Activated naive CD8-positive, alpha-beta T cell treated with anti-CD3 and anti-CD28 coated beads, Interleukin-2, amount 10 ng/mL, durations not matched to agents 7 days and 5 days (primary cell): Measurements from ENCODE around the gene LEFTY2. TPM values are rescaled to one million over a fixed set of nuclear protein-coding genes. Genes with fewer than 3 reads are reported as not detected.
"Not testable (repeated sequence)": the region's sequence is repeated elsewhere in the genome, so short reads cannot be mapped to it uniquely, and the experiment has no call there.

Experiments
- ATAC-seq: fragments of 150-1000 bp; cut with Tn5 transposase; one replicate; pipeline ENCODE4 v1.10.0; 2021; ENCODE audit warnings: low read depth, moderate library complexity
- POLR2A ChIA-PET: fragments of 350-600 bp; sonication (Branson Sonifier 250); formaldehyde crosslinking; loops from one replicate; lab custom pipeline; 2021; ENCODE audit warnings: antibody characterized with exemption; lab: Charles Lee
- DNase-seq: peaks from one replicate; pipeline ENCODE4 v3.0.0; 2021
- H3K27ac Mint-ChIP-seq: one replicate; pipeline ENCODE4 v1.8.0; 2022; ENCODE audit warnings: mild to moderate bottlenecking, mixed read lengths
- H3K27me3 Mint-ChIP-seq: one replicate; pipeline ENCODE4 v1.8.0; 2022; ENCODE audit warnings: mild to moderate bottlenecking, moderate library complexity, mixed read lengths
- H3K36me3 Mint-ChIP-seq: one replicate; pipeline ENCODE4 v1.8.0; 2021; ENCODE audit warnings: mild to moderate bottlenecking, mixed read lengths
- H3K4me1 Mint-ChIP-seq: one replicate; pipeline ENCODE4 v1.8.0; 2021; ENCODE audit warnings: mixed read lengths
- H3K4me3 Mint-ChIP-seq: one replicate; pipeline ENCODE4 v1.8.0; 2022; ENCODE audit warnings: mild to moderate bottlenecking, moderate library complexity, mixed read lengths
- H3K9me3 Mint-ChIP-seq: one replicate; pipeline ENCODE4 v1.8.0; 2021; ENCODE audit warnings: mixed read lengths
- total RNA-seq, 2 experiments: library from RNA; stranded (reverse); gene quantifications; one replicate each; pipeline ENCODE4 v1.2.3, GENCODE V29; 2021

The LEFTY2 gene
- total RNA-seq, 2 experiments from 2014 or later: not detected

- H3K36me3 Mint-ChIP-seq, H3K4me3 Mint-ChIP-seq, H3K4me1 Mint-ChIP-seq, H3K27ac Mint-ChIP-seq, H3K9me3 Mint-ChIP-seq, H3K27me3 Mint-ChIP-seq, DNase-seq, ATAC-seq, POLR2A ChIA-PET: not testable (repeated sequence)
Measured at GRCh38 chr1:225969751-225970150, 28.7 kb upstream of the LEFTY2 start.

GRCh38 chr1:225965231-225965630 lies 24.2 kb upstream of the LEFTY2 start:
- Mint-ChIP-seq H3K27ac (no peak overlapping the region), H3K36me3 (no peaks in the 10 kb centered on the region), H3K4me3 (no peak overlapping the region), H3K4me1 (peaks cover 2% of the 10 kb centered on the region), H3K9me3 (no peaks in the 10 kb centered on the region), H3K27me3 (peaks cover 3% of the 10 kb centered on the region)
- no peak for DNase-seq
- POLR2A ChIA-PET: no interaction called here
- ATAC-seq: no peak

DNA sequence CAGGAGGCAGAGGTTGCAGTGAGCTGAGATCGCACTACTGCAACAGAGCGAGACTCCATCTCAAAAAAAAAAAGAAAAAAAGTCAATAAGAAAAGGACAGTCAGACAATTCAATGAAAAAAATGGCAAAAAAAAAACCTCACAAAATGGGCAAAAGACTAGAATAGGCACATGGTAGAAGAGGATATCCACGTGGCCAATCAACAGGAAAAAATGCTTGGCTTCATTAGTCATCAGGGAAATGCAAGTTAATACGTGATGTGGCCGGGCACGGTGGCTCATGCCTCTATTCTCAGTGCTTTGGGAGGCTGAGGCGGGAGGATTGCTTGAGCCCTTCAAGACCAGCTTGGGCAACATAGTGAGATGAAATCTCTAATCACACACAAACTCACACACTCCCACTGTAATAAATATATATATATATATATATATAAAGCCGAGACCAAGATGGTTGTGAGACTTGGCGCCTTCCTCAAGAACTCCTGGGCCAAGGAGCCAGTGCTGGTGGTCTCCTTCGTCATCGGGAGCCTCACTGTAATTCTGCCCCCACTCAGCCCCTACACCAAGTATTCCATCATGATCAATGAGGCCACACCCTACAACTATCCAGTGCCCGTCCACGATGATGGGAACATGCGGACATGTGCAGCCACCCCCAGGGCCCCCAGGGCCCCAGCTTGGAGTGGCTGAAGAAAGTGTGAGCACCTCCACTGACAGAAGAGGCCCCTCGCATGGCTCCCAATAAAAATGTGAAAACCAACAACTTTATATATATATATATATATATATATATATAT lies 22.9 kb upstream of the LEFTY2 start:
- no peak overlapping the region for H3K27ac Mint-ChIP-seq
- H3K4me1 Mint-ChIP-seq: peaks cover 4% of the 10 kb centered on the region
- POLR2A ChIA-PET: no interaction called here
- H3K4me3 Mint-ChIP-seq: no peak overlapping the region
- DNase-seq (no peak), ATAC-seq (no peak)
- H3K36me3 Mint-ChIP-seq: no peaks in the 10 kb centered on the region
- no peaks in the 10 kb centered on the region for H3K9me3 Mint-ChIP-seq
- H3K27me3 Mint-ChIP-seq: peaks cover 8% of the 10 kb centered on the region

GRCh38 chr1:225962440-225962975 lies 21.5 kb upstream of the LEFTY2 start:
- no peak overlapping the region for H3K4me3 Mint-ChIP-seq
- peak; percentile 76 for ATAC-seq
- DNase-seq: peak; percentile 81
- no peak overlapping the region for H3K27ac Mint-ChIP-seq
- no peaks in the 10 kb centered on the region for H3K36me3 Mint-ChIP-seq
- no peaks in the 10 kb centered on the region for H3K9me3 Mint-ChIP-seq
- peaks cover 4% of the 10 kb centered on the region for H3K4me1 Mint-ChIP-seq
- peaks cover 8% of the 10 kb centered on the region for H3K27me3 Mint-ChIP-seq
- POLR2A ChIA-PET: interaction anchor here (0.8 kb wide), 1 partner anchor 17 kb away, joined by 3 read pairs; no protein-coding TSS in a partner anchor

GRCh38 chr1:225961659-225962439 lies 20.8 kb upstream of the LEFTY2 start:
- Mint-ChIP-seq H3K27ac (no peak overlapping the region), H3K36me3 (no peaks in the 10 kb centered on the region), H3K4me1 (peaks cover 4% of the 10 kb centered on the region), H3K27me3 (peaks cover 8% of the 10 kb centered on the region), H3K9me3 (no peaks in the 10 kb centered on the region), H3K4me3 (no peak overlapping the region)
- POLR2A ChIA-PET: interaction anchor here (0.7 to 0.8 kb wide), 2 partner anchors 16 to 152 kb away, joined by 3 read pairs; partner anchors contain the start of gene EPHX1
- ATAC-seq (no peak), DNase-seq (no peak)

DNA sequence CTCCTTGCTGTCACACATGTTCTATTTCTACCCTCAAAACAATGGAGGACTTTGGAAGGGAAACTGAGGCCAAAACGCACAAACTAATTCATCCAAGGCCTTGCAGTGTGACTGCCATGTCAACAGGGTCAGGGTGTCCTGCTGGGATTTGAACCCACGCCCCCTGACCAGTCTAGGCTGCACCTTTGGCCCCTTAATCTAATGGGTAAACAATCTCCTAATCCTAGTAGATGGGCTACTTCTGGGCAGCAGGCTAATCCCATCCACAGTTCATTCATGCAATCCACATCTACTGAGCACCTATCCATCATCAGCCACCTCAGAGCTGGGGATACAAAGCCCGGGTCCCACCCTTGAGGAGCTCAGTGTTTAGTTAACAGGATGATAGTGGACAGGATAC lies 17.0 kb upstream of the LEFTY2 start:
- Mint-ChIP-seq H3K27me3 (peaks cover 12% of the 10 kb centered on the region), H3K4me3 (no peak overlapping the region), H3K4me1 (peaks cover 4% of the 10 kb centered on the region), H3K9me3 (no peaks in the 10 kb centered on the region), H3K36me3 (no peaks in the 10 kb centered on the region), H3K27ac (no peak overlapping the region)
- ATAC-seq (no peak), DNase-seq (no peak)
- POLR2A ChIA-PET: no interaction called here

GRCh38 chr1:225954753-225955152 lies 13.7 kb upstream of the LEFTY2 start:
- Mint-ChIP-seq H3K36me3 (no peaks in the 10 kb centered on the region), H3K27ac (no peak overlapping the region), H3K4me1 (peaks cover 2% of the 10 kb centered on the region), H3K4me3 (no peak overlapping the region), H3K27me3 (peaks cover 25% of the 10 kb centered on the region), H3K9me3 (no peaks in the 10 kb centered on the region)
- POLR2A ChIA-PET: no interaction called here
- DNase-seq: no peak
- ATAC-seq: no peak

DNA sequence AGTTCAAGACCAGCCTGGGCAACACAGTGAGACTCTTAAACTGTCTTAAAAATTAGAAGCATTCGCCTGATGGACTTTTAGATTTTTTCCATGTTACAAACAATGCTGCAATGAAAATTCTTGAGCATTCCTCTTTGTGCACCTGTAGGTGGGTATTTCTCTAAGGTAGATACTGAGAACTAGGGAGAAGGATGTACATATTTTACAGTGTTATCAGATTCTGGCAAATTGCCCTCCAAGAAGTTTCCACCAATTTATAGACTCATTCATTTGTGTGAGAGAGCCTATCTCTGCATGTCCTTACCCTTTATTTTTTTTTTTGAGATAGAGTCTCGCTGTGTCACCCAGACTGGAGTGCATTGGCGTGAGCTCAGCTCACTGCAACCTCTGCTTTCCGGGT lies 12.3 kb upstream of the LEFTY2 start:
- H3K9me3 Mint-ChIP-seq: no peaks in the 10 kb centered on the region
- H3K4me3 Mint-ChIP-seq: no peak overlapping the region
- H3K27ac Mint-ChIP-seq: no peak overlapping the region
- ATAC-seq (no peak), DNase-seq (no peak)
- POLR2A ChIA-PET: no interaction called here
- no peaks in the 10 kb centered on the region for H3K4me1 Mint-ChIP-seq
- peaks cover 24% of the 10 kb centered on the region for H3K27me3 Mint-ChIP-seq
- no peaks in the 10 kb centered on the region for H3K36me3 Mint-ChIP-seq

- no peak for DNase-seq
- Mint-ChIP-seq H3K36me3 (no peaks in the 10 kb centered on the region), H3K4me1 (no peaks in the 10 kb centered on the region), H3K27me3 (peaks cover 25% of the 10 kb centered on the region), H3K4me3 (no peak overlapping the region), H3K9me3 (no peaks in the 10 kb centered on the region), H3K27ac (no peak overlapping the region)
- ATAC-seq: no peak
- POLR2A ChIA-PET: no interaction called here
Measured at GRCh38 chr1:225950905-225951497, 10.0 kb upstream of the LEFTY2 start.

- DNase-seq (no peak), ATAC-seq (no peak)
- Mint-ChIP-seq H3K27ac (no peak overlapping the region), H3K9me3 (no peaks in the 10 kb centered on the region), H3K27me3 (peaks cover 26% of the 10 kb centered on the region), H3K4me3 (no peak overlapping the region), H3K36me3 (no peaks in the 10 kb centered on the region), H3K4me1 (peaks cover 12% of the 10 kb centered on the region)
- POLR2A ChIA-PET: no interaction called here
Measured at GRCh38 chr1:225949041-225949440, 8.0 kb upstream of the LEFTY2 start.

DNA sequence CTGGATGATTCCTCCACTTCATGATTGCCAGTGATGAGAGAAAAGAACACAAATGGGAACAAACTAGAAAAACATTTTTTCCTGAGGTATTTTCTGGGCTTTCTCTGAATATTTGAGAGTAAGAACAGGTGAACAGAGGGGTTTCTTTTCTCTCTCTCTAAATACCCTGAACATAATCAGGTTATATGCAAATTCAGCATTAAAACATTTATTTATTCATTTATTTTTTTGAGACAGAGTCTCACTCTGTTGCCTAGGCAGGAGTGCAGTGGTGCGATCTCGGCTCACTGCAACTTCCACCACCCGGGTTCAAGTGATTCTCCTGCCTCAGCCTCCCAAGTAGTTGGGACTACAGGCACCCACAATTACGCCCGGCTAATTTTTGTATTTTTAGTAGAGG lies 5.8 kb upstream of the LEFTY2 start:
- POLR2A ChIA-PET: no interaction called here
- Mint-ChIP-seq H3K36me3 (no peaks in the 10 kb centered on the region), H3K4me3 (no peak overlapping the region), H3K27ac (no peak overlapping the region), H3K9me3 (no peaks in the 10 kb centered on the region), H3K27me3 (peaks cover 15% of the 10 kb centered on the region), H3K4me1 (peaks cover 15% of the 10 kb centered on the region)
- DNase-seq (no peak), ATAC-seq (no peak)

GRCh38 chr1:225946082-225946620 lies 5.1 kb upstream of the LEFTY2 start:
- ATAC-seq (no peak), DNase-seq (no peak)
- Mint-ChIP-seq H3K4me1 (peaks cover 18% of the 10 kb centered on the region), H3K36me3 (no peaks in the 10 kb centered on the region), H3K27ac (no peak overlapping the region), H3K9me3 (no peaks in the 10 kb centered on the region), H3K4me3 (no peak overlapping the region), H3K27me3 (peaks cover 10% of the 10 kb centered on the region)
- POLR2A ChIA-PET: interaction anchor here (0.7 kb wide), 1 partner anchor 16 kb away, joined by 3 read pairs; no protein-coding TSS in a partner anchor

GRCh38 chr1:225945564-225945963 lies 4.5 kb upstream of the LEFTY2 start:
- no peak overlapping the region for H3K27ac Mint-ChIP-seq
- no peaks in the 10 kb centered on the region for H3K9me3 Mint-ChIP-seq
- H3K36me3 Mint-ChIP-seq: no peaks in the 10 kb centered on the region
- H3K4me1 Mint-ChIP-seq: peaks cover 18% of the 10 kb centered on the region
- DNase-seq (no peak), ATAC-seq (no peak)
- peaks cover 5% of the 10 kb centered on the region for H3K27me3 Mint-ChIP-seq
- H3K4me3 Mint-ChIP-seq: no peak overlapping the region
- POLR2A ChIA-PET: interaction anchor here (0.7 to 2.4 kb wide), 5 partner anchors 17 to 116 kb away, joined by 3 to 12 read pairs (median 5); partner anchors contain the start of gene H3-3A
